ENCODE results near the gene FARP1.
A peak's percentile ranks its signal among the peaks of the same experiment; 100 is the strongest.

FARP1 gene

DNA sequence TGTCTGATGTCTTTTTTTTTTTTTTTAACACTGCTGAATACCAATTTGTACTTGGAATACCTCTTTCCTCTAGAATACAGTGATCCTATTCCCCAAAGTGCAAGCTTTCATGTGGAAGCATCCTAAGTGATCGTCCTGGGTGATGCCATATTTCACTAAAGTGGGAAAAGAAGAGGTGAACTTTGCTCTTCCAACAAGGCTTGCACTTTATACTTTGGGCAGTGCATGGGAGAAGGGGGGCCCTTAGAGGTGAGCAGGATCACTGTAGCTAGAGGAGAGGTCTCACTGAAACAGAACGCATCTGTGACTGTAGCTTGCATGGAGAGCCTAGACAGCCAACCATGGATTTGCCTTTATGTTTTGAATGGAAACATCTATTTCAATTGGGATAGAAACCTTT is 260.2 kb downstream of the FARP1 start:
- no peak for DNase-seq (ENCODE audit: low read depth)
- TF ChIP-seq, protein P1, sequence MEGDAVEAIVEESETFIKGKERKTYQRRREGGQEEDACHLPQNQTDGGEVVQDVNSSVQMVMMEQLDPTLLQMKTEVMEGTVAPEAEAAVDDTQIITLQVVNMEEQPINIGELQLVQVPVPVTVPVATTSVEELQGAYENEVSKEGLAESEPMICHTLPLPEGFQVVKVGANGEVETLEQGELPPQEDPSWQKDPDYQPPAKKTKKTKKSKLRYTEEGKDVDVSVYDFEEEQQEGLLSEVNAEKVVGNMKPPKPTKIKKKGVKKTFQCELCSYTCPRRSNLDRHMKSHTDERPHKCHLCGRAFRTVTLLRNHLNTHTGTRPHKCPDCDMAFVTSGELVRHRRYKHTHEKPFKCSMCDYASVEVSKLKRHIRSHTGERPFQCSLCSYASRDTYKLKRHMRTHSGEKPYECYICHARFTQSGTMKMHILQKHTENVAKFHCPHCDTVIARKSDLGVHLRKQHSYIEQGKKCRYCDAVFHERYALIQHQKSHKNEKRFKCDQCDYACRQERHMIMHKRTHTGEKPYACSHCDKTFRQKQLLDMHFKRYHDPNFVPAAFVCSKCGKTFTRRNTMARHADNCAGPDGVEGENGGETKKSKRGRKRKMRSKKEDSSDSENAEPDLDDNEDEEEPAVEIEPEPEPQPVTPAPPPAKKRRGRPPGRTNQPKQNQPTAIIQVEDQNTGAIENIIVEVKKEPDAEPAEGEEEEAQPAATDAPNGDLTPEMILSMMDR (IDR thresholded peaks at IDR 0.05; ENCODE audit: low read length, missing control alignments), result no peak
- H3K4me3 ChIP-seq (replicated peaks; ENCODE audit: low read depth, low read length), result no peak overlapping the region

DNA sequence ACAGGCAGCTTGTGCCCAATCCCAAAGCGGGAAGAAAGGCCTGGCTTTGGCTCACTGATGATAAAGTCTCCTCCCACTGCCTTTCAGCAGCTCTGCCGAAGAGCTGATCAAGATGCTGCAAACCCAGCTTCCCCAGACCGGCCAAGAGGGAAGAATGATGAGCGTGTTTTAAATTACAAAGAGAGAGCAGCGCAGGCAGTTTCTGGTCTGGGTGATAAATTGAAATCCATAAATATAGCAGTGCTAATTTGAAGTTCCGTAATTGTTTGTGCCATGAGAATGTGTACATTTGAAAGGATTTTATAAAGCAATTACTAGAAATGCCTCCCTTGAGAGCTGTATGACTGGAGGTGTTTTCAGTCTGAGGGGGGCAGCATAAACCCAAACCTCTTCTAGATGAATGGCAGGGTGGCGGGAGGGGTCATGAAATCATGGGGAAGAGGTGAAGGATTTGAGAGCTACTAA is 262.2 kb downstream of the FARP1 start:
- peak; percentile 53 for DNase-seq (ENCODE audit: low read depth)

DNA sequence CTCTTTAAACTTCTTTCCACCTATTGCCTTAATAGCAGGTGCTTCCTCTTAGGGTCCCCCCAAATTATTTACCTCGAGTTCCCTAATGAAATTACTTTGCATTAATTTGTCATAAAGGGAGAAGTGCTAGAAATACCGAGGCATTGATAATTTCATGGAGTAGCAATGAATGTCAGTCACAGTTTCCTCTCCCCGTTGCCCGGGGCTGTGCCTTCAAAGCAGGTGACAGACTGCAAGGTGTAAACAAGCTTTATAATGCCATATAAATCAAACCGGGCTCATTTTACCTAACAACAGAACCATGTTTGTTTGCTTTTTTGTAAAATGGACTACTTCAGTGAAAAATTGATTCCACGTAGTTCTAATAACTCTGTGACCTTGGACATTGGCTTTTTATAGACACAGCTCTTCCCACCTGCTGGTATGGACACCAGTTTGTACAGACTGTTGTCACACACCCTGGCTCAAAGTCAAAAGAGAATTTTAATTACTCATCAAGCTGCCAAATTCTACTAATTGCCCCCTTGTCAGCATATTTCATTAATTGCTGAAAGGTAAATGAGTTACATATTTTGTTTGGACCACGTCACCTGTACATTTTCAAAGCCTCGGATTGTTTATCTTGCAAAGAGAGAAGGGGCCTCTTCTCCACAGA is 262.9 kb downstream of the FARP1 start:
- TF ChIP-seq, protein P1 (IDR thresholded peaks at IDR 0.05; ENCODE audit: low read length, missing control alignments), result no peak
- no peak overlapping the region for H3K4me3 ChIP-seq (replicated peaks; ENCODE audit: low read depth, low read length)
- DNase-seq (ENCODE audit: low read depth), result no peak

More for the DNA sequence above, 262.2 kb downstream of the FARP1 start:
- TF ChIP-seq, protein P1 (IDR thresholded peaks at IDR 0.05; ENCODE audit: low read length, missing control alignments), result no peak
- H3K4me3 ChIP-seq (replicated peaks; ENCODE audit: low read depth, low read length), result no peak overlapping the region

DNA sequence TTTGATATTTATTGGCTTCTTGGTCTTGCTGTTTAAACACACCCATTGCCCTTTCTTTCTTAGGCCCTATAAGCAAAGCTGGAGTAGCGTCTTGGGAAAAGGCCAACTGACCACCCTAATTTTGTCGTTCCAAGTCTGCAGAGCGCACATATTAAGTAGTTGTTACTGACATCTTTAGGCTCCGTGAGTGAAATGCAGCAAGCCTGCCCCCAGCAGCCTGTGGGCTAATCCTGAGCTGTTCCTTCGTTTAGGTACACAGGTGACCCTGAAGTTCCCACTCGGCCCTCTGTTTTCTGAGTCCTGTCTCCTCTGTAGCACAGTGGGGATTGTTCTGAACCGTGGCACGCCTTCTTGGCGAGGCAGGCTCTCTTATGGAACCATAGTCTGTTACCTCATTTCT is 263.5 kb downstream of the FARP1 start:
- TF ChIP-seq, protein P1 (IDR thresholded peaks at IDR 0.05; ENCODE audit: low read length, missing control alignments), result no peak
- no peak for DNase-seq (ENCODE audit: low read depth)
- H3K4me3 ChIP-seq (replicated peaks; ENCODE audit: low read depth, low read length), result no peak overlapping the region

DNA sequence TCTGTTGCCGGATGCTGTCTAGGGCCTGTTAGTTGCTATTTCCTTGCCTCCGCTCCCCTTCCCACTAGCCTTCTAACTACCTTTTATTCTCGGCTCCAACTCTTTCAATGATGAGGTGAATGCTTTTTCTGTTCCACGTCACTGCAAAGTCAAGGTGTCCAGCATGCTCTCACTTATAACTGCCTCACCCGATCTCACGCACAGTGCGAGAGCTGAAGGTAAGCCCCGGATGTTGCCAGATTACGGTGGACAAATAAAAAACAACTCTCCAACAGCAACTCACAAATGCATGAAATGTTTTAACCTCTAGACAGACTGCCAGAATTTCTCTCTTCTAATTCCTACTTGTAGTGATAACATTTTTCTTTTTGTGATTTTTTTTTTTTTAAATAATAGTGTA is 264.1 kb downstream of the FARP1 start:
- TF ChIP-seq, protein P1 (IDR thresholded peaks at IDR 0.05; ENCODE audit: low read length, missing control alignments), result no peak
- no peak for DNase-seq (ENCODE audit: low read depth)

DNA sequence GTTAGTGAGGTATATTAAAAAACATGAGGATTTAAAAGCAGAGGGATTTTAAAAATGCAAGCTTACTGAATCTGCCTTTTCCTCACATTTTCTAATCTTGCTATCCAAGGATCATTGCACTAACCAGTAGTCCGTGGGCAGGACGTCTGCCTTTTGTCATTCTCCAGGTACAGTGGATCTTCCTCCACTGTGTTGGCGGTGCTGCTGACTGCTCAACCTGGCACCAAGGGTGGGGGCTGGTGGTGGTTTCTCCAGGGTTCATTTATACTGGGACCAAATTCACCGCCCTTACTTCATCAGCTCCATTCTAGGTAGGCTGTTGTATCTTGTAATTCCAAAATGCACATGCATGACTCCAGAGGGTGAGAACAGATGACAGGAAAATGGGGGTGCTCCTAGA is 264.7 kb downstream of the FARP1 start:
- H3K4me3 ChIP-seq (replicated peaks; ENCODE audit: low read depth, low read length), result no peak overlapping the region
- TF ChIP-seq, protein P1 (IDR thresholded peaks at IDR 0.05; ENCODE audit: low read length, missing control alignments), result no peak
- no peak for DNase-seq (ENCODE audit: low read depth)

More for the DNA sequence above, 264.1 kb downstream of the FARP1 start:
- no peak overlapping the region for H3K4me3 ChIP-seq (replicated peaks; ENCODE audit: low read depth, low read length)

DNA sequence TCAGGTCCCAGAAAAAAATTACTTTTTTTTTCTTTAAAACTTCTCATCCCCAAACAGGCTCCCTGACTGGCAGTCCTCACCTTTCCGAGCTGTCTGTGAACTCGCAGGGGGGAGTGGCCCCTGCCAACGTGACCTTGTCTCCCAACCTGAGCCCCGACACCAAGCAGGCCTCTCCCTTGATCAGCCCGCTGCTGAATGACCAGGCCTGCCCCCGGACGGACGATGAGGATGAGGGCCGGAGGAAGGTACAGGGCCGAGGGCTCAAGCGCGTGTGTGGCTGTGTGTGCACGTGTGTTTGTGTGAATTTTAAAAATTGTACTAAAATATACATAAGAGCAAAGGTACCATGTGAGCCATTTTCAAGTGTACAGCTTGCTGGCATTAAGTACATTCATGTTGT is 266.4 kb downstream of the FARP1 start:
- no peak overlapping the region for H3K4me3 ChIP-seq (replicated peaks; ENCODE audit: low read depth, low read length)
- TF ChIP-seq, protein P1 (IDR thresholded peaks at IDR 0.05; ENCODE audit: low read length, missing control alignments), result no peak
- no peak for DNase-seq (ENCODE audit: low read depth)
